ENCODE results near the gene REEP3. TPM values are rescaled to one million over a fixed set of nuclear protein-coding genes. Genes with fewer than 3 reads are reported as not detected.
"Not testable (repeated sequence)": the region's sequence is repeated elsewhere in the genome, so short reads cannot be mapped to it uniquely, and the experiment has no call there.

Gene REEP3
- total RNA-seq, 2 donors from 2014 or later, result 20.8 to 22.1 TPM

GRCh38 chr10:63562857-63563256 is 41.7 kb downstream of the REEP3 start:
- no peak for TF ChIP-seq CTCF (IDR thresholded peaks at IDR 0.05)
- TF ChIP-seq POLR2A (IDR thresholded peaks at IDR 0.05), result no peak
- no peaks in the 10 kb centered on the region for H3K36me3 ChIP-seq (replicated peaks in 1 of 2; ENCODE audit: insufficient read depth in 1 of 2, low read depth in 2 of 2)
- H3K9me3 ChIP-seq, result no peaks in the 10 kb centered on the region
- no peak overlapping the region for H3K4me3 ChIP-seq
- no peaks in the 10 kb centered on the region for H3K27me3 ChIP-seq
- ATAC-seq, result no peak
- H3K27ac ChIP-seq, result no peak overlapping the region
- WGBS, 2 donors, result 79 to 80% methylated on average over 4 of the region's 4 CpGs
- H3K4me1 ChIP-seq, result no peaks in the 10 kb centered on the region
- intact Hi-C loops (cut with DNase I), result no loop called here
- DNase-seq, result no peak

DNA sequence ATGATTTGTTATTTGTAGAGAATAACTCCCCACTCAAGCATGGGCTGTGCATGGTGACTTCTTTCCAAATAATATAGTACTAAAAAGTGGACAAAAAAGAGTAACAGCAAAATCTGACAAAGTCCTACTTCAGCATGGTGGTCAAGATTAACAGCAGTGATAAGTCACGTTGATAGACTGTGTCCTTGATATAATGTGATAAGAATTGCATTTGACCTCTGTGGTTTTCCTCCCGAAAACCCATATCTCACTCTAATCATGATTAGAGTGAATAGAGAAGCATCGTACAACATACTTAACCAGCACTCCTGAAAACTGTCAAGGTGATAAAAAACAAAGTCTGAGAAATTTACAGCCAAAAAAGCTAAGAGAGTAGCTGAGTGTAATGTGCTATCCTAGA is 42.4 kb downstream of the REEP3 start:
- no peak overlapping the region for H3K4me3 ChIP-seq
- DNase-seq, result no peak
- ATAC-seq, result no peak
- H3K9me3 ChIP-seq, result no peaks in the 10 kb centered on the region
- whole genome bisulfite sequencing, 2 donors, result 29 to 34% methylated on average over 3 of the region's 3 CpGs
- H3K4me1 ChIP-seq, result no peaks in the 10 kb centered on the region
- H3K27ac ChIP-seq, result no peak overlapping the region
- intact Hi-C loops (cut with DNase I), result no loop called here
- TF ChIP-seq POLR2A (IDR thresholded peaks at IDR 0.05) (no peak), CTCF (IDR thresholded peaks at IDR 0.05) (no peak)
- H3K27me3 ChIP-seq, result no peaks in the 10 kb centered on the region
- H3K36me3 ChIP-seq (replicated peaks in 1 of 2; ENCODE audit: insufficient read depth in 1 of 2, low read depth in 2 of 2), result no peaks in the 10 kb centered on the region

GRCh38 chr10:63564731-63565130 is 43.5 kb downstream of the REEP3 start:
- H3K36me3 ChIP-seq (replicated peaks in 1 of 2; ENCODE audit: insufficient read depth in 1 of 2, low read depth in 2 of 2); DNase-seq; intact Hi-C loops (cut with DNase I); ATAC-seq; H3K4me3 ChIP-seq; H3K4me1 ChIP-seq; H3K27me3 ChIP-seq; H3K9me3 ChIP-seq; H3K27ac ChIP-seq: not testable (repeated sequence)
- WGBS, 2 donors, result 80 to 81% methylated on average over 3 of the region's 3 CpGs

GRCh38 chr10:63573068-63573697 is 52.0 kb downstream of the REEP3 start:
- intact Hi-C loops (cut with DNase I), result no loop called here
- no peaks in the 10 kb centered on the region for H3K27me3 ChIP-seq
- H3K27ac ChIP-seq, result peak overlapping the region in 3 of 4 donors; percentile 19 to 61 (median 55)
- ATAC-seq (peak; percentile 33), DNase-seq (no peak)
- peaks cover 22% of the 10 kb centered on the region for H3K4me1 ChIP-seq
- 7 to 15% methylated on average over 3 of the region's 3 CpGs for WGBS, 2 donors
- TF ChIP-seq CTCF (IDR thresholded peaks at IDR 0.05), result no peak
- TF ChIP-seq POLR2A (IDR thresholded peaks at IDR 0.05), result no peak
- H3K36me3 ChIP-seq (replicated peaks in 1 of 2; ENCODE audit: insufficient read depth in 1 of 2, low read depth in 2 of 2), result no peaks in the 10 kb centered on the region
- no peaks in the 10 kb centered on the region for H3K9me3 ChIP-seq
- H3K4me3 ChIP-seq, result no peak overlapping the region

- 34 to 70% methylated on average over 2 of the region's 2 CpGs for WGBS, 2 donors
- peak overlapping the region in 2 of 4 donors; percentile 55 to 61 for H3K27ac ChIP-seq
- intact Hi-C loops (cut with DNase I), result no loop called here
- no peaks in the 10 kb centered on the region for H3K27me3 ChIP-seq
- no peaks in the 10 kb centered on the region for H3K9me3 ChIP-seq
- no peak overlapping the region for H3K4me3 ChIP-seq
- no peak for DNase-seq
- ATAC-seq, result no peak
- H3K36me3 ChIP-seq (replicated peaks in 1 of 2; ENCODE audit: insufficient read depth in 1 of 2, low read depth in 2 of 2), result no peaks in the 10 kb centered on the region
- TF ChIP-seq CTCF (IDR thresholded peaks at IDR 0.05) (no peak), POLR2A (IDR thresholded peaks at IDR 0.05) (no peak)
- H3K4me1 ChIP-seq, result peaks cover 22% of the 10 kb centered on the region
Measured at GRCh38 chr10:63574011-63574410, 52.8 kb downstream of the REEP3 start.

Measured in body of pancreas (tissue), 4 donors.